ENCODE data around the gene KDM4C.

GRCh38 chr9:6758498-6759184 lies 868 bp downstream of the KDM4C start:
- no peak for TF ChIP-seq CTCF (IDR thresholded peaks at IDR 0.05; ENCODE audit: insufficient read depth, low read depth, low read length)
- no peak for TF ChIP-seq EZH2 (IDR thresholded peaks at IDR 0.05; ENCODE audit: insufficient read depth, low read length)
